Right forelimb (tissue), 1 donor: ENCODE measurements around the gene LAIR2.
"Not testable (repeated sequence)": the region's sequence is repeated elsewhere in the genome, so short reads cannot be mapped to it uniquely, and the experiment has no call there.

Experiments used
- DNase-seq: peaks from one replicate; pipeline ENCODE4 v3.0.0-alpha.2; 2018

The LAIR2 gene

DNA sequence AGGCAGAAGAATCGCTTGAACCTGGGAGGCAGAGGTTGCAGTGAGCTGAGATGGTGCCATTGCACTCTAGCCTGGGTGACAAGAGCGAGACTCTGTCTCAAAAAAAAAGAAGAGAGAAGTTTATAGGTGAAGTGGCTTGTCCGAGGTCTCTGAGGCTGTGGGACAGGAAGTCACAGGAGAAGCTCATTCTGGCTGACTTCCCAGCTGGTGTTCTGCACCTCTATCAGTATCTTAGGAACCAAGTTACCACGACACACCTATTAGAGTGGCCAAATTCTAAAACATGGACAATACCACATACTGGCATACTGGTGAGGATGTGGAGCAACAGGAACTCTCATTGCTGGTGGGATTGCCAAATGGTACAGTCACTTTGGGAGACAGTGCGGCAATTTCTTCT, 7.3 kb upstream of the LAIR2 start:
- DNase-seq: not testable (repeated sequence)

DNA sequence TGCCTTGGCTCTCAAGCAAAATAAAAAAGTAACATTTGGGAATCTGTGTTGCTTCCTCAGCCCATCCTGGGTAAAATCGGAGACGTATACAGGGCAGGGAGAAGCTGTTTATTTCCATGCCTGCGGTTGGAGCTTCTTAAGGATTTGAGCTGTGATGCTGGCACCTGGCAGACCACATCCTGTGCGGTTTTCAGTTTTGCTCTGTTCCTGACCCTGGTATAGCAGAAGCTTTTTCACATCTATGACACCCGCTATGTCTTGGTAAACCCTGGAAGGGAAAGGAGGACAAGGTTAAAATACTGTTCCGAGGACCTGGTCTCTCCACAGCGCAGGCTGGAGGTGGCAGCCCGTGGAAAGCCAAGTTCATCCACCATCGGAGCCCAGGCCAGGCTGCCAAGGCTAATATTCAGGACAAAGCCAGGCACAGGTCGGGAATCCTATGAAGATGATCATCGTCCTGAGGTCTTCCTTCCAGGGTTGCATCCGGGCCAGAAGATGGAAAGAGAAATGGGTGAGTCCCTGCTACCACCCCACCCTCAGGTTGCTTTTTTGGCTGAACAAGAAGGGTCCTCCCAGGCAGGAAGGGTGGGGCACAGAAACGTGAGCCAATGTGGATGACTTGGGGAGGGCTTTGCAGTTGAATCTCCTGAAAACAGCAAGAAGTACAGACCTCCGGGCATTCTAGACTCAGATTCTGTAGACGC, 4.7 kb upstream of the LAIR2 start:
- not testable (repeated sequence) for DNase-seq

DNA sequence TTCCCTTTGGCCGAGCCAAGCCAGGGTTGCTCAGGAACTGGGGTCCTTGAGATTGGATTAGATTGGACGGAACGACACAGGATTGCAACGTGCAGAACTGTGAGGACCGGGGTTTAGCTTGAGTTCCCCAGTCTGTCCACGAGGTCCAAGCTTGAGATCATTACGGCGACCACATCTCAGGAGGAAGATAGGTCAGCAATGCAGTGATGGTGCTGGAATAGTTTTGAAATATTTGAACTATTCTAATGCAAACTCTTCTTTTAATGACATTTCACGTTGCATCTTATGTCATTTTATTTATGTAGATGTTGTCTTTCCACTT, 4.2 kb upstream of the LAIR2 start:
- not testable (repeated sequence) for DNase-seq

- not testable (repeated sequence) for DNase-seq
These were observed 2.9 kb downstream of the LAIR2 start for GRCh38 chr19:54505542-54505941.

- DNase-seq: no peak
These were observed 3.4 kb downstream of the LAIR2 start for GRCh38 chr19:54506079-54506478.

- not testable (repeated sequence) for DNase-seq
These were observed 4.5 kb downstream of the LAIR2 start for GRCh38 chr19:54507038-54507717.

DNA sequence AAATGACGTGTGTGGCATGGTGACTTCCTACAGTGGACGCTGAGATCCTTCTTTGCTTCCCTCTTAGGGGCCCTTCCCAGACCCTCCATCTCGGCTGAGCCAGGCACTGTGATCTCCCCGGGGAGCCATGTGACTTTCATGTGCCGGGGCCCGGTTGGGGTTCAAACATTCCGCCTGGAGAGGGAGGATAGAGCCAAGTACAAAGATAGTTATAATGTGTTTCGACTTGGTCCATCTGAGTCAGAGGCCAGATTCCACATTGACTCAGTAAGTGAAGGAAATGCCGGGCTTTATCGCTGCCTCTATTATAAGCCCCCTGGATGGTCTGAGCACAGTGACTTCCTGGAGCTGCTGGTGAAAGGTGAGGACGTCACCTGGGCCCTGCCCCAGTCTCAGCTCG, 5.2 kb downstream of the LAIR2 start:
- no peak for DNase-seq

DNA sequence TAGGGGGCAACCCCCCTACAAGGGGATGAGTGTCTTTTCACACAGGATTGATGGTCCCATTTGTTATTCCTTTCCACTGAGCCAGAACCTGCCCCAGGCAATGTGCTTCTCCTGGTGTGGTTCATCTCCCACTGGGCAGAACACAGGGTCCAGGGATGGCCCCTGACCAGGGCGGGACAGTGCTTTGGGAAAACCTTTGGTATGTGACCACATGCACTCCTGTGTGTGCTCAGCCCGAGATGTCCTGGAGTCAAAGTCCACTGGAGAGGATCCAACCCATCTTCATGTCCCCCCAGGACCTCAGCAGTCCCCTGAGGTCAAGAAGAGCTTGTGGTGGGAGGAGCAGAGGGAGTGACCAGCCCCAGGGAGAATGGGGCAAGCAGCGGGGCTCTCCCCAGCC, 5.9 kb downstream of the LAIR2 start:
- DNase-seq: not testable (repeated sequence)

GRCh38 chr19:54509200-54509940, 6.7 kb downstream of the LAIR2 start:
- not testable (repeated sequence) for DNase-seq

- no peak for DNase-seq
These were observed 12.5 kb downstream of the LAIR2 start for GRCh38 chr19:54515156-54515555.

DNA sequence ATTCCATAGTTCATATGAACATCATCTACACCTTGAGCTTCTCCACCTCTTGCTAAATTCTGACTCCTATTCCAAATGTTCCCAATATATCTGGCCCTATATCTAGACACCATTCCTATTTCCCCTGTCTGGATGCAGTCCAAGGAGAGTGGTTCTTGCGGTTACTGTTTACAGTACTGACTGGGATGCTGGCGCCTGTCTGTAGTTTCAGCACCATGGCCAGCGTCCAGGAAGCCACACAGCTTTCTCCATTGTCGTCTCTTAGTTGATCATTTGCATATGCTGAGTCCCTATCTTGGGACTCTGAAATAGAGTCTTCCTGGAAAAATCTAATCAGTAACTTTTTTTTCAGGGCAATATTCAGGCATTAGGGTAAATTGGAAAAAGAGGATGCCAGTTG, 14.9 kb downstream of the LAIR2 start:
- DNase-seq: peak; percentile 69

DNA sequence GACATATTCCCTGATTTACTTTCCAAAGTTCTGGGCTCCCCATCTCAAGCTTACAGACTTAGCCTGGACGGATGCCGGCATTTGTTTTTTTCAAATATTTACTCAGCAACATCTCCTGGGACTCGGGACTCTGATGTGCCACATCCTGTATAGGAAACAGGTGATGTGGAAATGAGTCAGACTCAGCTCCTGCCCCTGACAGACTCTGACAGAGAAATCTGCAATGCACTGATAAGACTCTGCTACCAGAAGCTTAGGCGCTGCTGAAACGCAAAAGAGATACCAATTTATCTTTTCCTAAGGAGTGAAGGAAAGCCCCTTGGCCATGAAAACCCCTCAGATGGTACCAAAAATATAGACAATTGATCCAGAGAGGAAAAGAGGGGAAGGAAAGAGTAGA, 16.2 kb downstream of the LAIR2 start:
- no peak for DNase-seq

DNA sequence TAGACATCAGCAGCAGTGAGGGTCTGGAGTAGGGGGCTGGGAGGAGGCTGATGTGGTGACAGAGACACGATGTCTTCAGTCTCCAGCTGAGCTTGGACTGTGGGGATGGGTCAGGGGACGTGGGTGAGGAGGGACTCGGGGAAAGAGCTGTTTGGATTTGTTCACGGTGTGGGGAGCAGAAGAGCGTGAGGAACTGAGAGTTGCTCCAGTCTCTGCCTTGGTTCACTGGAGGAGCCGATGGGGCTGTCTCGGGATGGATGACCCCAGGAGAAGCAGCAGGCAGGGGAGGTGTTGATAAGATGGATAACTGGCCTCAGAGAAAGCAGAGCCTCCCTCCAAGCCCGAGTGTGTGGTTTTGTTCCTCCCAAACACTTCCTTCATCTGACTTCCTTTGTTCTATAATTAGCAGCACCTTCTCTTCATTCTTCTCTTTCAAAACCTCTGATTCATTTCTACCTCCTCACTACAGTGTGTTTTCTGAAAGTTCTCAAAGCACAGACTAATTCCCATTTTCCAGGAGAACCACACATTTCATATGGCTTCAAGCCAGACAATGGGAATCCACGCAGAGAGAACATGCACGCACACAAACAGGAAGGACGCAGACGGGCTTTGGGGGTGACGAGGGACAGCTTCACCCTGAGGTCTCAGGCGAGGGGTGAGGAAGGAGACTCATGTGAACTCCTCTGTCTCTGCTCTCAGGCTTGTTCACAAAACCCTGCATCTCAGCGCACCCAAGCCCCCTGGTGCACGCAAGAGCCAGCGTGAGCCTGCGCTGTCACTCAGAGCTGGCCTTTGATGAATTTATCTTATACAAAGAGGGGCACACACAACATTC, 18.6 kb downstream of the LAIR2 start:
- no peak for DNase-seq

GRCh38 chr19:54521860-54522513, 19.4 kb downstream of the LAIR2 start:
- DNase-seq: no peak

DNA sequence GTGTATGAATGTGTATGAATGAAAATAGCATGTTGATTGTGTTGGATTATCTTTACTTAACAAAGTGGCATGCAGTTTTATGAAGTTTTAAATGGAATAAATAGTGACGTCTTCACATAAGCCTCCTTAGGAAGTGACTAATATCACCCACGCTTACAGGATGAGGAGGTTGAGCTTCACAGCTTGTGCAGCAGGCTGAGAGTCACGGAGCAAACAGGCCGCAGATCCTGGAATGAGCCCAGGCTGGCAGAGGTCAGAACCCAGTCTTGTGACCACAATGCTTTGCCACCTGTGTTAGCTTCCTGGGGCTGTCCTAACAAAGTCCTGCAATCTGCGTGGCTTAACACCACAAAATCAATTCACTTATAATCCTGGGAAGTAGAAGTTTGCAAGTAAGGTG, 20.8 kb downstream of the LAIR2 start:
- DNase-seq: no peak

DNA sequence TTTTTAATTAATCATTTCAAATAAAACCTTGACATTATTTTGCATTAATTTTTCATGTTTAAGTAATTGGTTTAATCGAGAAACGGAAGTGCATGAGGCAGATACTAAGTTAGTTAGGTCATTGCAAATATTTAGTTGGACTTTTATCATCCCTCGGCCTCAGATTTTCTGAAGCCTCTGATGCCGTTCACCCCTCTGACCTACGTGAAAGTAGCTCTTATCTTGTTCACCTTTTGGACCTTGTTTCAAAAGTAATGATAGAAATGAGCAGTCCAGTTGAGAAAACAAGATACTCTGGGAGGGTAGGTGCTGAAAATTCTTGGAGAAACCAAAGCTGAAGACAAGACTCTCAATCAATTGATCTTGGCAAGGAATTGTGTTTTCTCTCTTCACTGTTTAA, 23.0 kb downstream of the LAIR2 start:
- DNase-seq: no peak

- no peak for DNase-seq
These were observed 24.3 kb downstream of the LAIR2 start for GRCh38 chr19:54526972-54527371.

DNA sequence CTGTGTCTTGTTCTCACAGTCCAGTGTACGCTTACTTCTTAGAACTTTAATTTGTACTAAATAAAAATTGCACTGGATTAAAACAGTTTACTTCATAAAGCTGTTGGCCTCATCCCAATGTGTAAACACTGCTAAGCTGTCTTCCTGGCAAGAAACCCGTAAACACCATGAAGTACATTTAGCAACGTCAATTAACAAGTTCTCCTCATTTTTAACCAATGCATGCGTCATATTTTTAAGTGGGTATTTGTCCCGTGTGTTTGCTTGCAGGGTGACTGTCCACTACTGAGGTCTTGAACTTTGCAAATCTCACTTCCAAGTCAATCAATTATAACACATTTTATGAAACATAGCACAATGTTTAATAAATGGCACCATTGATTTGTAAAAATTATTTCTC, 28.2 kb downstream of the LAIR2 start:
- DNase-seq: no peak

DNA sequence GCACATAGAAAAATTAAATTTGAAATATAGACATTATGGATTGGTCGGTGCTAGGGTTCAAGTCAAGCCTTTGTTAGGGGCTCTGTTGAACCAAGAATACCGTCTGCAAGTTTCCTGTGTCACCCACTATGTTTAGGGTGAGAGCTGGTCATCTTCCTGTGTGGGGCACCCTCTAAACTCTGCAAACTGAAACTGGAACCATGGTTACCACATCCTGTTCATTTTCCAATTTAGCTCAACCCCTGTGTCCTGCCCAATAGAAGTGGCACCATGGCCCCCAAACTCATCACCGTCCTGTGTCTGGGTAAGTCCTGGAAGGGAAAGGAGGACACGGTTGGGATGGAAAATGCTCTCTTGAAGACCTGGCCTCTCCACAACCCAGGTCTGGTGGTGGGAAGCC, 29.9 kb downstream of the LAIR2 start:
- DNase-seq: no peak

DNA sequence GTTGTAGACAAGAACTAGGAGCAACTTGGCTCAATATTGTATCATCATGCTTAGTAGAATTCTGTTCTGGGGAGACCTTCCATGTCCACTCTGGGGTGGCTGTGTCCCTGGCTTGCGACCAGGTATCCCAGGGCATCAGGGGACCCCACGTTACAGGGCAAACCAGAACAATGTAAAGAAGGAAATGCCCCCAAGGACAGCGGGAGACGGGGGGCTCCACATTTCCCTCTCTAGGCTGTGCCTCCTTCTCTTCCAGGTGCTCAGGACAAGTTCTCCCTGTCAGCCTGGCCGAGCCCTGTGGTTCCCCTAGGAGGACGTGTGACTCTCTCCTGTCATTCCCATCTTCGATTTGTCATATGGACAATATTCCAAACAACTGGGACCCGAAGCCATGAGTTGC, 30.8 kb downstream of the LAIR2 start:
- no peak for DNase-seq

- no peak for DNase-seq
These were observed 31.5 kb downstream of the LAIR2 start for GRCh38 chr19:54534156-54534555.

- DNase-seq: no peak
These were observed 33.0 kb downstream of the LAIR2 start for GRCh38 chr19:54535601-54536000.

DNA sequence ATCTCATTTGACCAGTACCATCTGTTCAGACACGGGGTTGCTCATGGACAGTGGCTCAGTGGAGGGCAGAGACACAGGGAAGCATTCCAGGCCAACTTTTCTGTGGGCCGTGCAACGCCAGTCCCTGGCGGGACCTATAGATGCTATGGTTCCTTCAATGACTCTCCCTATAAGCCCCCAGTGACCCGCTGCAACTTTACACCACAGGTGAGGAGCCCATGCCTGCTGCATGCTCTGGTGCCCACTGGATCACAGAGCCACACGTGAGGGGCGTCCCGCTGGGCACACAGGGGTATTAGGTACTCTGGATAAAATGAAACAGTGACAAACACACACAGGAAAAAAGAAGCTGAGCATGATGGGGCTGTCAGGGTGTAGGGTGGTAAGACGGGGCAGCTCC, 34.3 kb downstream of the LAIR2 start:
- no peak for DNase-seq
